GM19239 (cell line): Measurements from ENCODE around the gene LCAT.

ENCODE experiments used
- DNase-seq: peaks from one replicate; pipeline ENCODE4 v3.0.0; 2011; ENCODE audit warnings: low spot score; ENCODE audit not compliant: insufficient read length
- FAIRE-seq: peaks from 2 replicates; lab custom pipeline; 2011; peaks lifted over from hg19 to GRCh38; lab: Jason Lieb, UNC

The LCAT gene

GRCh38 chr16:67969254-67970039 lies 25.5 kb upstream of the LCAT start:
- DNase-seq: no peak
- FAIRE-seq: no peak

GRCh38 chr16:67968400-67969253 lies 24.7 kb upstream of the LCAT start, which contains the start of gene SLC12A4:
Gene SLC12A4, minus strand, starts transcription at chr16:67968637. Its CDS starts 84 bp downstream, at chr16:67968553.
- DNase-seq (peak; percentile 94), FAIRE-seq (peak; percentile 82)

DNA sequence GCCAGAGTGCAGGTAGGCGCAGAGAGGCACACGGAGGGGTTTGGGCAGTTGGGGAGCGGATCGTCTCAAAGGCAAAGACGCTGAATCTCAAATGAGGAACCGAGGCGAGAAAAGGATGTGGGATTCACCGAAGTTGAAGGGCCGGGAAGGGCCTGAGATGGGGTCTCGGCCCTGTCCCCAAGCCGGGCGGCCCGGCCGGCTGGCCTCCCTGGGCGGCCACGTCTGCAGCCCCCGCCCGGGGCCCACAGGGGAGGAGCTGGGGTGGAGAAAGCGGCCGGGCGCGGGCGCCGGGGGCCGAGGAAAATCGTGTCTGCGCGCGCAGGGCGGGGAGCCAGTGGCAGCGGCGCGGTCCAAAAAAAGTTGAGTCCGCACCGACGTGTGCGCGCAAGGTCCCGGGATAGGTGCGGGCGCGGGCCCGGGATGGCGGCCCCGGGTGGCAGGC lies 24.1 kb upstream of the LCAT start:
- peak; percentile 31 for FAIRE-seq
- peak; percentile 56 for DNase-seq

- FAIRE-seq (peak; percentile 72), DNase-seq (no peak)
Observed at GRCh38 chr16:67967183-67967957, 23.4 kb upstream of the LCAT start.

DNA sequence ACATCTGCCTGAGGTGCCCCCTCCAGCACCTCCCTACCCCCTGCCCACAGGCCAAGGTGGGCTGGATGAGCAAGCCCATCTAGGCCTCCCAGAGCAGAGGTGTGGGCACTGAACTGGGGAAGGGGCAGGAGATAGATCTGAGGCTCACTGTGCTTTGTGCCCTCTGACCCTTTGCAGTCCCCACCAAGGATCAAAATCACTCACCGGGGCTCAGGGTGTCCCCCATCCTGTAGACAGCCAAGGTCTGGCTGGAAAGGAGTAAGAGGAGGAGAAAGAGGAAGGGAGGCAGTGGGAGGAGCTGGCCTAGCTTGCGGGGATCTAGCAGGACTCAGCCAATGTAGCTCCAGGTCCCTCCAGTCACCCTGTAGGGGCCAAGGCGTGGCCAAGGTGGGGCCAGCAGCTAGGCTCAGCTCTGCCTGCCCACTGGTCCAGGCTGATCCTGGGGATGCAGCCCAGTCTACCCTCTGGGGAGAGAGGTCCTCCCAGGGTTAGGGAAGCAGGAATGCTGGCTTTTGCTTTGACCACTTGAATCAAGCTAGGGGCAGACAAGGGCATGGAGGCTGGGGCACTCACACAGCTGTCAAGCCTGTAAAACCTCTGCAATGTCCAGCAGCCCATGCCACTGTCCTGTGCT lies 22.7 kb upstream of the LCAT start:
- DNase-seq (no peak), FAIRE-seq (no peak)

DNA sequence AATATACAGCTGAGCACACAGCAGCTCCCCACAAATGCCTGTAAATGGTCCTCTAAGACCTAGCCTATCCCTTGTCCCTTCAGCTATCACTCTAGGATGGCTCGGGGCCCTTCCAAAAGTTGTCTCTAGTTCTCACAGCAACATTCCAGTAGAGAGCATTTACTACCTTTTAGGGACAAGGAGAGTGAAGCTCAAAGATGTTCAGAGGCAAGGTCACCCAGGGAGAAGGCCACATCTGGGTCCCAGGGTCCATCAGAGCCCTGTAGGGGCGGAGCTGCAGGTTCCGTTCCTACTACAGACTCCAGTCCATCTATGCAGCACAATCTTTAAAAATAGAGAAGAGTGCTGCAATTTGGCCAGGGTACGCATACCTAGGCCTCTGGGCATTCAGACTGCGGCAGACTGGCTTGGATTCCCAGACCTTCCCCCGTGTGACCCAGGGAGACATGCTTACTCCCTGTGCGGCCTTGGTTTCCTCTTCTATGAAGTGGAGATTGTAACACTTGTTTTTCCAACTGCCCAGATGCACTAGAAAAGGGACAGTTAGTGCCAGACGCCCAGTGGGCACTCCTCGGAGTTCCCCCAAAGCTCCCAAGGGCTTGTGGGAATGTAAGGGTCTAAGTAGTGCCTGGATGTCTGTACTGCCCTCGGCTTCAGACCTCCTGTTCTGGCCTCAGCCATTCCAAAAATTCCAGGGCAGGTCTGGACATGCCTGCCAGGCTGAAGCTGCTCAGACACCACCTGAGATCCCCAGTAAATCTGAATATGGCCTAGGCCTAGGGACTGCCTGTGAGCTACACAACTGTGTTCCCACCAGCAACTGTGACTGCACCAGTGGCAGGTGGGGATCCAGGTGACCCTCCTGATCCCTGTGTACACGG lies 22.0 kb upstream of the LCAT start:
- DNase-seq: no peak
- FAIRE-seq: no peak

GRCh38 chr16:67964477-67965131 lies 20.7 kb upstream of the LCAT start:
- no peak for DNase-seq
- no peak for FAIRE-seq

DNA sequence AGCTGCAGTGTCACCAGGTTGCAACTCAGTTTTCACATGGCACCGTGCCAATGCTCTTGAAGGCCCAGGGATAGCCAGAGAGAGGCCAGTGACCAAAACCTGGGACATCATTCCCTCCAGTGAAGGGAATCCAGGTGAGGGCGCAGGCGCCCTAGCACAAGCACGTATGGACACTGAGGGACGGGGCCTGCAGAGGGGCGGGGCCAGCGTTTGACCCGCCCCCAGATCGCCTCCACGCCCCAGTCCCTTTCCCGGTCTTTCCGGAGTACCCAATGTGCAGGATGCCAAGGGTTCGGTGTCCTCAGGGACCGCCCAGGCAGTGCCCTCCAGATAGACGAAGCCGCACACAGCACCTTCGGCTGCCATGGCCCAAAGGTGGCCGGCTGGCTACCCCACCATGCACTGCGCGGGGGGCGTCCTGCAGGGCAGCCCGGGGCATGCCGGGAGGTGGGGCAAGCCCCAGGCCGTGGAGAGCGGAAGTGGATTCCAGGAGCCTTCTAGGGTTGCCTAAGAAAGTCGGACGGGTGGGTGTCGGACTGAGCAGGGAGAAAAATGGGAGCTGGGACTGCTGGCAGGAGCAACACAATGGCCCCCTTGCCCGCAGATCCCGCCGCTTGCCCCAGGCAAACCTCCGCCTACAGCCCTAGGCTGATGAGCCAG lies 19.9 kb upstream of the LCAT start:
- FAIRE-seq: no peak
- DNase-seq: no peak

- DNase-seq: no peak
- no peak for FAIRE-seq
Observed at GRCh38 chr16:67963292-67963661, 19.4 kb upstream of the LCAT start.

- DNase-seq (no peak), FAIRE-seq (no peak)
Observed at GRCh38 chr16:67962135-67962534, 18.2 kb upstream of the LCAT start.

DNA sequence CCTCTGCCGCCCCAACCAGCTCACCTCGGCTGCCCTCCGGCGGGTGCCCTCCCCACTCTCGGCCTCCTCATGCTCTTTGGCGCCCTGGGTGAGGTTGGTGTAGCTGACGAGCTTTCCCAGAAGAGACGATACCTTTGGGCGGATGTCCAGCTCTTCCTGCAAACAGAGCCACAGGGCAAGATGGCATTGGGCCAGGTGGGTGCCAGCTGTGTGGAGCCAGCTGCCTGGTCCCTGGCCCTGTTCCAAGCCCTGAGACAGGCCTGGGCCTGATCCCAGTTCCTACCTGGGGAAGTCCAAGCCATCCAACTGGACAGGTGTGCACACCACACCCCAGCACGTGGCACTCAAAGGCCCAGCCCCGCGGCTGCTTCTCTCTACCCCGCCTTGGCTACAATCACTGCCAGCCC lies 17.6 kb upstream of the LCAT start:
- DNase-seq (no peak), FAIRE-seq (no peak)

DNA sequence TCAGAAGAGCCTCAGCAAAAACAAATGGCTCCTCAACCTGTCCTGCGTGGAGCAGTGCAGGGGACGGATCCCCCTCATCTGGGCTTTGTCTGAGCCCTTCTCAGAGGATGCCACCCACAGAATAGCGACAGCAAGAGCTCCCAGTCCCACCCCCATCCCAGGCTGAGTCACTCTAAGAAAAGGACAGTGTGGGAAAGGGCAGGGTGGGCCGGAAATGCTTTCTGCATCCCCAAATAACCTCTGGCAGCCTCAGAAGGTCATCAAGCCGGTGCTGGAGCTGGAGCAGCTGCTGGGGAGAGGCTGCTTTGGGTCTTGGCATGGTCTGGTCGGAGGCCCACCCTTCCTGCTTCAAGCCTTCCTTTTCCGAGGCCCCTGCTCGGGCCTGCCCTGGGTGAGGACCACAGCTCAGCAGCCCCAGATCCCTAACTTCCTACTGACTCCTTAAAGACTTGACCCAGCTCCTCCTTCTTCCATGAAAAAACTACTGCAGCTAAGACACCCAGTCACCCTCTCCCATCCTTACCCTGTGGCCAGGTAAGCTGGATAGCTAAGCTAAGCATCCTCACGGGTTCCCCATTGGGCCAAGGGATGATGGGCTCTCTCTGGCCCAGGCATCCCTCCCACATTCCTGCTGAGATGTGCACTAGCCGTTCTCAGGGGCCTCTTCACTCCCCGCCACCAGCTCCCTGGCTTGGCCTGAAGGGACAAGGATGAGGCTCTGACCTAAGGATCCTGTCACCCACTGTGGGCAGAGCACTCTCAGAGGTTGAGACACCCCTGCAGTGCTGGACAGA lies 15.8 kb upstream of the LCAT start:
- DNase-seq (no peak), FAIRE-seq (no peak)

DNA sequence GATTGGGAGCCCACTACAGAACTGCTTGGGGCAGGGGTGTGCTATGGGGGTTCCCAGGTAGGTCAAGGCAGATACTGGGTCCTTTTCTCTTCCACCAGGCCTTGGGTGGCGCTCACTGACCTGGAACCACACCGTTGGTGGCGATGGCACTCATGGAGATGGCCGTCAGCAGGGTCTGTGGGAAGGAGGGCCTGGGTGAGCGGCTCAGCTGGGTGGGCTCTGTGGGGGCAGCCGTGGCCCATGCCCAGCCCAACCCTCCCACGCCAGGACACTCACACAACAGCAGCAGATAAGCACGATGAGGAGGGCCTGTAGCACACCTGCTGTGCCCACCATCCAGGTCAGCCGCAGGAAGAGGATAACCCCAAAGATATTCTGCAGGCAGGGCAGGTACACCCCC lies 13.7 kb upstream of the LCAT start:
- FAIRE-seq: no peak
- DNase-seq: no peak

DNA sequence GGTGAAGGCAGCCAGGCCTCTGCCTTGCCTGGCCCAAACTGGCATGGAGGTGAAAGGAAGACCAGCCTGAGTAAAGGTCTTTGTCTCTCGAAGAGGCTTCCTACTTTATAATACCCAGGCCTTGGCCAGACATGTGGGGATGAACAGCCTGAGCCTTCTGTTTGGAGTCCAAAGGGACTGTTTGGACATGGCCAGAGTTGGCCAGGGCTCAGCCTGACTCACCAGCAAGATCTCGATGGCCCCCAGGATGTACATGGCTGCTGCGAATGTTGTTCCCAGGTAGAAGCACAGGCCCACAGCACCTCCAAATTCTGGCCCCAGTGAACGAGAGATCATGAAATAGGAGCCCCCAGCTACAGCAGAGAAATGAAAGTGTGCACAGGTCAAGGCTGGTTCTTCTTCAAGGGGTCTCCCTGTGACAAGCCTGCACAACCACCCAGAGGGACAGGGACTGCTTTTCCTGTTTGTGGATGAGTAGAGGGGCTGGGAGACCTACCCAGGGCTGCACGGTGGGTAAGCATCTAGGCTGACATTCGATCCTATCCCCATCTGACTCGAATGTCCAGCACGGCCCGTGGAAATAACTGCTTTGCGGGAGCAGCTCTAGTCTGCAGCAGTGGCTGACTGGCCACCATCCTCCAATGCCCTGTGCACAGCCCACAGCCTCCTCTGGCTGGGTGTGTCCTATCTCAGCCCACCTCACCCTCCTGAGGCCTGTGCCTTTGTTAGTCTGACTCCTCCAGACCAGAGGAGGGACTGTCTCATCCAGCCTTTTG lies 10.7 kb upstream of the LCAT start:
- FAIRE-seq: no peak
- no peak for DNase-seq

DNA sequence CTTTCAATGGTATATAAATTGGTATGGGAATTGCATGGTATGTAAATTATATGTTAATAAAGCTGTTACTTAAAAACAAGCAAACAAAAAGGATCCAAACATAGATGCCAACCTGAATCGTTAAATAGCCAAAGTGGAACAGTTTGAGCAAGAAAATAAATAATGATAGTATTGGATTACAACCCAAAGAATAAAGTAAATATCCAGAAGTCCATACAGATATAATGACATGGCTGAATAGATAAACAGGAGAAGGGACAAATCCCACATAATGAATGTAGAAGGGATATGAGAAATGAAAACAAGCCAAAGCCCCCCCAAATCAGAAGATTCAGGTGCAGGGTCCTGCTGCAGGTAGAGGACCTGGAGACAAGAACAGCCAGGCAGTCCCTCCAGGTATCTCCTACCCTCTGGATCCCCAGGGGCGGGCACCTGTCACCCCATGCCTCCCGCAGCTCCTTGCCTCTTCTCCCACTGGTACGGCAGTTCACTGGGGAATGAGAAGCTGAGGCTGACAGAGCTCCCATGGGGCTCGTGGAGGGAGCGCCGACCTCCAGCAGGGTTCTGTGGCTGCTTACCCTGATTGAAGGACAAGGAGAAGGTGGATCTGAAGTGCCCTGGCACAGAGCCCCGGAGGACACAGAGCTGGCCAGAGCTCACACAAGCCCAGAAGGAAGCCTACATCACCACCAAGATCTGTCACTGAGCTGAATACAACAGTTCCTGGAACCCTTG lies 9.9 kb upstream of the LCAT start:
- FAIRE-seq (no peak), DNase-seq (no peak)

DNA sequence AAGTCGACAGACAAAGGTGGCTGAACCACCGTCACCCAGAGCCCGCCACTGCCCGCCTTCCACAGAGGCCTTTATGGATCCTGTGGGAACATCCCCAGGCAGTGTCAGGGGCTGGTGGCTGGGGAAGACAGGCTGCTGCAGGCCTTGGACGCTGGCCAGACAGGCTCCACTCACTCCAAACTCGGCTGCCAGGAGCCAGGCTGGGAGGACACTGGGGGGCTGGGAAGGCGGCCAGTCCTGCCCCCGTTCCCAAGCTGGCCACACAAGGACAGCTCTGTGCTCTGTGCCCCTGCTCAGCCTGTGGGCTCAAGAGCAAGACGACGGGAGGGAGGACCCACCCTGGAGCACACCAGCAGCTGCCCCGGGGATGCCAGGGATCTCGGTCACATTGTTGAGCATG lies 7.6 kb upstream of the LCAT start:
- no peak for FAIRE-seq
- DNase-seq: no peak
